HL-60 (cell line): ENCODE measurements around the gene SERF2.
"Not testable (repeated sequence)": the region's sequence is repeated elsewhere in the genome, so short reads cannot be mapped to it uniquely, and the experiment has no call there.

ENCODE experiments used
- POLR2AphosphoS5 ChIP-seq: IDR thresholded peaks from 2 replicates; pipeline ENCODE4 v1.6.1; 2012; ENCODE audit warnings: low read depth
- TF ChIP-seq, protein P1 (sequence below): IDR thresholded peaks from one replicate; pipeline ENCODE4 v1.5.1; 2011; ENCODE audit warnings: low read length, control low read depth, inconsistent platforms; ENCODE audit not compliant: insufficient read depth

DNA sequence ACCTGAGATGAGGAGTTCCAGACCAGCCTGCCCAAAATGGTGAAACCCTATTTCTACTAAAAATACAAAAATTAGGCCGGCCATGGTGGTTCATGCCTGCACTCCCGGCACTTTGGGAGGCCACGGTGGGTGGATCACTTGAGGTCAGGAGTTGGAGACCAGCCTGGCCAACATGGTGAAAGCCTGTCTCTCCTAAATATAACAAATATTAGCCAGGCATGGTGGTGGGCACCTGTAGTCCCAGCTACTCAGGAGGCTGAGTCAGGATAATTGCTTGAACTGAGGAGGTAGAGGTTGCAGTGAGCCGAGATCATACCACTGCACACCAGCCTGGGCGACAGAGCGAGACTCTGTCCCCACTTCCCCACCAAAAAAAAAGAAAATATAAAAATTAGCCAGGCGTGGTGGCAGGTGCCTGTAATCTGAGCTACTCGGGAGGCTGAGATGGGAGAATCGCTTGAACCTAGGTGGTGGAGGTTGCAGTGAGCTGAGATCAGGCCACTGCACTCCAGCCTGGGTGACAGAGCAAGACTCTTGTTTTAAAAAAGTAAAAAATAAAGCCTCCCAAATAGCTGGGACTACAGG lies 38.7 kb downstream of the SERF2 start:
- TF ChIP-seq, protein P1, sequence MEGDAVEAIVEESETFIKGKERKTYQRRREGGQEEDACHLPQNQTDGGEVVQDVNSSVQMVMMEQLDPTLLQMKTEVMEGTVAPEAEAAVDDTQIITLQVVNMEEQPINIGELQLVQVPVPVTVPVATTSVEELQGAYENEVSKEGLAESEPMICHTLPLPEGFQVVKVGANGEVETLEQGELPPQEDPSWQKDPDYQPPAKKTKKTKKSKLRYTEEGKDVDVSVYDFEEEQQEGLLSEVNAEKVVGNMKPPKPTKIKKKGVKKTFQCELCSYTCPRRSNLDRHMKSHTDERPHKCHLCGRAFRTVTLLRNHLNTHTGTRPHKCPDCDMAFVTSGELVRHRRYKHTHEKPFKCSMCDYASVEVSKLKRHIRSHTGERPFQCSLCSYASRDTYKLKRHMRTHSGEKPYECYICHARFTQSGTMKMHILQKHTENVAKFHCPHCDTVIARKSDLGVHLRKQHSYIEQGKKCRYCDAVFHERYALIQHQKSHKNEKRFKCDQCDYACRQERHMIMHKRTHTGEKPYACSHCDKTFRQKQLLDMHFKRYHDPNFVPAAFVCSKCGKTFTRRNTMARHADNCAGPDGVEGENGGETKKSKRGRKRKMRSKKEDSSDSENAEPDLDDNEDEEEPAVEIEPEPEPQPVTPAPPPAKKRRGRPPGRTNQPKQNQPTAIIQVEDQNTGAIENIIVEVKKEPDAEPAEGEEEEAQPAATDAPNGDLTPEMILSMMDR, result not testable (repeated sequence)
- TF ChIP-seq POLR2AphosphoS5, result not testable (repeated sequence)
